ENCODE results near the gene MT1G.

DNA sequence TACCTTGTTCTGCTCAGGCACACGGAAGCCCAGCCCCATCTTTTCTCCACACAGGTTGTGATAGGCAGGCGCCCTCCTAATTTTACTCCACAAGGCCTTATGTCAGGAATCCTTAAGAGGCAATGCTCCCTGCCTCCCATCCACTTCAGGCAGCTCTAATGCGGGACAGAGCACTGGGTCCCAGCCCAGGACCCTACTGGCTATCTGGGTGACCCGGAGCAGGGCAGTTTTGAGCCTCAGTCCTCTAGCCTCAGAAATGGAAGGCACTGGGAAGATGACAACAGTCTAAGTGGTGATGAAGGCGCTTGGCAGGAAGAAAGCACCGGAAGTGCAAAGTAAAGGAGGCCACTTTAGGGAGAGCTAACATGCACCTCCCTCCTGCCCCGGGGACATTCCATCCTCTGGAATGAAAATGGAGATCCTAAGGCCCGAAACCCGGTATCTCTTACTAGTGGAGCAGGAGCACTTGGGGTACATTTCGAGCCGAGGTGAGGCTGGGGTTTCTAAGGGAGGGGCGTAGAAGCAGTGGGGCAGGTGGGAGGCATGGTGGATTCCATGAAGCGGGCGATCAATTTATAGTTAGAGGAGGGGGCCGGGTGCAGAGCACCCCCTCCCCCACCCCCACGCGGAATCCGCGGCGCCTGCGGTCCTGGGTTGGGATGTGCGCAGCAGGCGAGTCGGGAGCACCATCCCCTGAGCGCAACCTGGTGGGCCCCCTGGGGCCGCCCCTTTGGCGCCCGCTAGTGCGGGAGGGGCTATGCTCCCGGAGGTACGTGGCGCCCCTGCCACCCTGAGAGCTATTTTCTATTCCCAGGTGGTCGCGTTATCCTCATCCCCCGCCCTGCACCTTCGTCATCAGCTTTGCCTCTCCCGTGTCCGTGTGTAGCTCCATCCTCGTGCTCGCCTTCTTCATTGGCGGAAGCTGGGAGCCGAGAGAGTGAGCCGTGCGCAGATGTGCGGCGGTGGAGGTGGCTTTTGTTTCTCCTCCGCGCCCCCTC, 5.2 kb downstream of the MT1G start:
- TF ChIP-seq CTCF (IDR thresholded peaks at IDR 0.05), result no peak
- TF ChIP-seq POLR2A (IDR thresholded peaks at IDR 0.05), result no peak

Measured in heart left ventricle (tissue), 13 donors.